H1 (cell line): ENCODE measurements around the gene GPR68. TPM values are rescaled to one million over a fixed set of nuclear protein-coding genes. Genes with fewer than 3 reads are reported as not detected.

Experiments used
- CTCF ChIA-PET: fragments of 300-600 bp; sonication (Branson Sonifier 250); formaldehyde crosslinking; loops from one replicate; lab custom pipeline; 2021; ENCODE audit not compliant: partially characterized antibody; lab: Charles Lee
- POLR2A ChIA-PET: fragments of 300-600 bp; sonication (Branson Sonifier 250); formaldehyde crosslinking; loops from one replicate; lab custom pipeline; 2021; ENCODE audit warnings: inconsistent platforms; ENCODE audit not compliant: partially characterized antibody; lab: Charles Lee
- DNase-seq, 2 experiments: peaks; one replicate each; pipeline versions ENCODE4 v3.0.0 to v3.0.0-alpha.2; 2010 to 2022; ENCODE audit warnings: low spot score in 2 of 2, low read depth in 1 of 2, mixed read lengths in 1 of 2
- FAIRE-seq: peaks from 2 replicates; lab custom pipeline; 2011; peaks lifted over from hg19 to GRCh38; lab: Jason Lieb, UNC
- H2AFZ ChIP-seq: 2 replicates; pipeline ENCODE4 v1.8.1; 2012; ENCODE audit warnings: low read length, inconsistent platforms
- H2AK5ac ChIP-seq: 2 replicates; pipeline ENCODE4 v1.6.1; 2013; ENCODE audit warnings: low read depth, low read length
- H2BK120ac ChIP-seq: replicated peaks from 2 replicates; pipeline ENCODE3; 2013; ENCODE audit warnings: low read depth, low read length, inconsistent platforms
- H2BK12ac ChIP-seq: 2 replicates; pipeline ENCODE4 v1.6.1; 2013; ENCODE audit warnings: low read depth, low read length
- H2BK15ac ChIP-seq: 2 replicates; pipeline ENCODE4 v1.6.1; 2013; ENCODE audit warnings: low read length
- H2BK20ac ChIP-seq: 2 replicates; pipeline ENCODE4 v1.6.1; 2013; ENCODE audit warnings: low read length
- H2BK5ac ChIP-seq: 2 replicates; pipeline ENCODE4 v1.6.1; 2013; ENCODE audit warnings: low read depth, low read length
- H3K14ac ChIP-seq: 2 replicates; pipeline ENCODE4 v1.6.1; 2013; ENCODE audit warnings: inconsistent platforms; ENCODE audit not compliant: insufficient read length
- H3K18ac ChIP-seq: 2 replicates; pipeline ENCODE4 v1.6.1; 2013; ENCODE audit warnings: low read length; ENCODE audit errors: extremely low read depth
- H3K23ac ChIP-seq: 2 replicates; pipeline ENCODE4 v1.6.1; 2013; ENCODE audit warnings: inconsistent platforms; ENCODE audit not compliant: insufficient read length
- H3K23me2 ChIP-seq: 2 replicates; pipeline ENCODE4 v1.6.1; 2013; ENCODE audit warnings: low read depth, low read length
- H3K27ac ChIP-seq: 2 replicates; pipeline ENCODE4 v1.6.1; 2011; ENCODE audit warnings: low read depth, low read length, inconsistent platforms
- H3K27me3 ChIP-seq, 4 experiments: replicated peaks in 1 of 4; 1 replicate in 1 of 4; 2 replicates in 3 of 4; pipeline versions ENCODE4 v1.6.1 to v1.8.1; 2011 to 2013; ENCODE audit warnings: low read length in 3 of 4, mild to moderate bottlenecking in 3 of 4, inconsistent platforms in 2 of 4, mixed read lengths in 2 of 4, moderate library complexity in 1 of 4; ENCODE audit not compliant: control insufficient read depth in 3 of 4, insufficient read depth in 3 of 4; ENCODE audit errors: extremely low read depth in 1 of 4
- H3K36me3 ChIP-seq, 4 experiments: 2 replicates each; pipeline versions ENCODE4 v1.6.1 to v1.8.1; 2011 to 2013; ENCODE audit warnings: mild to moderate bottlenecking in 4 of 4, low read length in 3 of 4, moderate library complexity in 2 of 4, control low read depth in 1 of 4, inconsistent platforms in 1 of 4; ENCODE audit not compliant: insufficient read depth in 4 of 4, control insufficient read depth in 2 of 4
- H3K4ac ChIP-seq: replicated peaks from 2 replicates; pipeline ENCODE3; 2013; ENCODE audit warnings: low read length, low read depth, mixed read lengths, inconsistent platforms; ENCODE audit not compliant: insufficient read length
- H3K4me1 ChIP-seq, 4 experiments: replicated peaks in 1 of 4; 1 replicate in 1 of 4; 2 replicates in 3 of 4; pipeline versions ENCODE4 v1.6.1 to v1.8.1; 2011 to 2013; ENCODE audit warnings: low read length in 3 of 4, inconsistent platforms in 2 of 4, mixed read lengths in 1 of 4; ENCODE audit not compliant: insufficient read depth in 4 of 4, control insufficient read depth in 3 of 4
- H3K4me2 ChIP-seq, 2 experiments: 2 replicates each; pipeline versions ENCODE4 v1.6.1 to v1.8.1; 2011 to 2013; ENCODE audit warnings: low read depth in 2 of 2, low read length in 2 of 2, control low read depth in 1 of 2, inconsistent platforms in 1 of 2, mild to moderate bottlenecking in 1 of 2; ENCODE audit not compliant: insufficient read depth in 1 of 2
- H3K4me3 ChIP-seq, 4 experiments: fragments of 200-600, 300-600 bp in 1 of 4; sonication (generic), shearing (Covaris generic), sonication (Bioruptor Twin) in 1 of 4; 2 replicates each; pipeline versions ENCODE4 v1.5.1 to v1.8.1; 2011 to 2016; ENCODE audit warnings: low read length in 4 of 4, low read depth in 3 of 4, control low read depth in 2 of 4, inconsistent platforms in 2 of 4, mild to moderate bottlenecking in 2 of 4, mixed read lengths in 1 of 4, moderate library complexity in 1 of 4; ENCODE audit not compliant: insufficient read depth in 2 of 4; ENCODE audit errors: extremely low read depth in 1 of 4
- H3K56ac ChIP-seq: replicated peaks from 2 replicates; pipeline ENCODE3; 2013; ENCODE audit warnings: low read depth, mild to moderate bottlenecking, mixed read lengths, low read length, inconsistent platforms; ENCODE audit not compliant: insufficient read length
- H3K79me1 ChIP-seq: 2 replicates; pipeline ENCODE4 v1.6.1; 2013; ENCODE audit warnings: low read depth, low read length, control low read depth
- H3K79me2 ChIP-seq, 2 experiments: 2 replicates each; pipeline versions ENCODE4 v1.6.1 to v1.8.1; 2012 to 2013; ENCODE audit warnings: low read length in 2 of 2, mild to moderate bottlenecking in 2 of 2, inconsistent platforms in 1 of 2; ENCODE audit not compliant: insufficient read depth in 2 of 2, control insufficient read depth in 1 of 2
- H3K9ac ChIP-seq, 4 experiments: replicated peaks in 1 of 4; 1 replicate in 1 of 4; 2 replicates in 3 of 4; pipeline versions ENCODE4 v1.6.1 to v1.8.1; 2011 to 2013; ENCODE audit warnings: low read depth in 3 of 4, low read length in 3 of 4, control low read depth in 2 of 4, mild to moderate bottlenecking in 2 of 4, moderate library complexity in 2 of 4, inconsistent platforms in 1 of 4; ENCODE audit errors: extremely low read depth in 1 of 4
- H3K9me3 ChIP-seq, 2 experiments: 2 replicates each; pipeline versions ENCODE4 v1.6.1 to v1.8.1; 2012 to 2013; ENCODE audit warnings: mild to moderate bottlenecking in 2 of 2, moderate library complexity in 2 of 2, control low read depth in 1 of 2, inconsistent platforms in 1 of 2, low read depth in 1 of 2, low read length in 1 of 2, mixed read lengths in 1 of 2; ENCODE audit not compliant: insufficient read depth in 2 of 2
- H4K20me1 ChIP-seq, 2 experiments: replicated peaks in 1 of 2; 2 replicates each; pipeline versions ENCODE3 to v1.8.1; 2011 to 2013; ENCODE audit warnings: inconsistent platforms in 2 of 2, low read length in 2 of 2, mild to moderate bottlenecking in 1 of 2; ENCODE audit not compliant: insufficient read depth in 2 of 2, control insufficient read depth in 1 of 2
- H4K5ac ChIP-seq: 2 replicates; pipeline ENCODE4 v1.6.1; 2013; ENCODE audit warnings: low read length, low read depth, mixed read lengths, inconsistent platforms; ENCODE audit not compliant: insufficient read length
- H4K8ac ChIP-seq: 2 replicates; pipeline ENCODE4 v1.8.0; 2013; ENCODE audit warnings: mild to moderate bottlenecking, moderate library complexity, low read length, inconsistent platforms; ENCODE audit not compliant: insufficient read depth; ENCODE audit errors: extremely low read depth
- H4K91ac ChIP-seq: replicated peaks from 2 replicates; pipeline ENCODE3; 2013; ENCODE audit warnings: low read length, mixed read lengths, inconsistent platforms; ENCODE audit not compliant: insufficient read length
- CHD1 ChIP-seq: IDR thresholded peaks from 2 replicates; pipeline ENCODE4 v1.6.1; 2012; ENCODE audit warnings: low read depth, low read length, improper control_type of control experiment
- CHD2 ChIP-seq: IDR thresholded peaks from 2 replicates; pipeline ENCODE4 v1.6.1; 2012; ENCODE audit warnings: low read length, improper control_type of control experiment
- CREB1 ChIP-seq: IDR thresholded peaks from 2 replicates; pipeline ENCODE4 v1.6.1; 2012; ENCODE audit warnings: inconsistent platforms
- CTCF ChIP-seq, 3 experiments: IDR thresholded peaks; 1 replicate in 2 of 3; 2 replicates in 1 of 3; pipeline versions ENCODE4 v1.5.1 to v1.6.1; 2011; ENCODE audit warnings: low read length in 3 of 3, mild to moderate bottlenecking in 3 of 3, inconsistent platforms in 2 of 3, low read depth in 1 of 3, moderate library complexity in 1 of 3; ENCODE audit not compliant: insufficient read depth in 1 of 3; ENCODE audit errors: control extremely low read depth in 1 of 3
- EZH2 ChIP-seq: fragments of 200-600 bp; sonication (generic); IDR thresholded peaks from 2 replicates; pipeline ENCODE4 v1.7.1; 2012; ENCODE audit warnings: low read depth, mild to moderate bottlenecking, moderate library complexity, low read length, inconsistent platforms; ENCODE audit not compliant: severe bottlenecking
- FOSL1 ChIP-seq: IDR thresholded peaks from 2 replicates; pipeline ENCODE4 v1.6.1; 2011; ENCODE audit warnings: mild to moderate bottlenecking, low read depth, low read length, moderate library complexity; ENCODE audit not compliant: insufficient read depth
- GTF2F1 ChIP-seq: IDR thresholded peaks from 2 replicates; pipeline ENCODE4 v1.6.1; 2012; ENCODE audit warnings: low read depth, low read length, improper control_type of control experiment, borderline replicate concordance
- HDAC2 ChIP-seq, 2 experiments: fragments of 300-600 bp in 1 of 2; sonication (generic) in 1 of 2; IDR thresholded peaks; 2 replicates each; pipeline ENCODE4 v1.6.1; 2011 to 2012; ENCODE audit warnings: low read depth in 2 of 2, low read length in 2 of 2, mild to moderate bottlenecking in 2 of 2, moderate library complexity in 2 of 2, borderline replicate concordance in 1 of 2, inconsistent platforms in 1 of 2
- HDAC6 ChIP-seq: IDR thresholded peaks from one replicate; pipeline ENCODE4 v1.7.1; 2012; ENCODE audit warnings: low read depth, mild to moderate bottlenecking, inconsistent platforms, low read length, moderate library complexity
- SIN3A ChIP-seq, 2 experiments: IDR thresholded peaks in 1 of 2; conservative IDR thresholded peaks in 1 of 2; 2 replicates each; pipeline ENCODE4 v1.6.1; 2011 to 2012; ENCODE audit warnings: low read length in 2 of 2, improper control_type of control experiment in 1 of 2, low read depth in 1 of 2, mild to moderate bottlenecking in 1 of 2
- TBP ChIP-seq: IDR thresholded peaks from 2 replicates; pipeline ENCODE4 v1.6.1; 2011; ENCODE audit warnings: low read depth, low read length, improper control_type of control experiment
- WGBS, 2 experiments: shearing (Covaris generic) in 1 of 2; methylation state at CpG; one replicate each; pipeline versions ENCODE4 v1.1.6 to v1.1.7; 2013 to 2015; ENCODE audit warnings: low lambda C conversion rate in 2 of 2, mixed read lengths in 2 of 2, inconsistent platforms in 1 of 2, low coverage in 1 of 2, missing lambda C conversion rate in 1 of 2; ENCODE audit not compliant: insufficient replicate concordance in 2 of 2, insufficient coverage in 1 of 2, insufficient read length in 1 of 2; ENCODE audit errors: extremely low coverage in 1 of 2, missing lambda C conversion rate in 1 of 2; 5-methylcytosine and 5-hydroxymethylcytosine counted together
- polyA plus RNA-seq, 7 experiments: library from polyadenylated mRNA; depleted of rRNA in 3 of 7; stranded (reverse) in 5 of 7; unstranded in 2 of 7; fragments of >200 nt in 5 of 7; fragments of 200-250 nt in 2 of 7; gene quantifications; 1 replicate in 5 of 7; 2 replicates in 1 of 7; 4 replicates in 1 of 7; pipeline versions ENCODE4 v1.2.1 to v1.2.3, GENCODE V29; 2011 to 2013; ENCODE audit warnings: missing spikeins in 2 of 7, mixed read lengths in 2 of 7
- total RNA-seq: library from RNA; stranded (reverse); fragmentation: NEBNext Ultra II Directional; extraction: Animal tissue kit (Norgen Biotek cat#: 25700); gene quantifications from 2 replicates; pipeline ENCODE4 v1.2.1, GENCODE V29; 2021

Gene GPR68
- total and polyA plus RNA-seq, 2 of the 8 experiments (the other 6 are each of a cell fraction or from before 2014, with no cell fraction given), result 0.22 to 0.76 TPM

GRCh38 chr14:91216731-91217226, 27.7 kb downstream of the GPR68 start:
- Histone ChIP-seq H2AFZ (no peak overlapping the region), H3K23me2 (peaks cover 3% of the 10 kb centered on the region; the same call in 1 of the 2 replicates), H3K18ac (no peak overlapping the region), H2BK5ac (no peak overlapping the region), H4K91ac (no peak overlapping the region), H4K8ac (no peak overlapping the region), H3K4me1 (no peaks in the 10 kb centered on the region; a peak in 1 of 7 replicates), H3K4me2 (no peak overlapping the region), H2BK15ac (no peak overlapping the region), H2BK12ac (no peak overlapping the region), H4K5ac (no peak overlapping the region), H3K27ac (no peak overlapping the region), H3K36me3 (peaks cover 0 to 8% (median 2%) of the 10 kb centered on the region in 4 experiments; a peak in 3 of 8 replicates), H3K23ac (no peak overlapping the region), H3K4ac (no peak overlapping the region), H3K56ac (no peak overlapping the region), H3K9ac (no peak overlapping the region), H3K14ac (no peak overlapping the region), H2BK120ac (no peak overlapping the region), H3K27me3 (no peaks in the 10 kb centered on the region; a peak in 1 of 7 replicates), H4K20me1 (no peaks in the 10 kb centered on the region), H2BK20ac (no peak overlapping the region), H3K4me3 (no peak overlapping the region), H3K79me2 (no peaks in the 10 kb centered on the region), H2AK5ac (no peak overlapping the region), H3K9me3 (no peaks in the 10 kb centered on the region), H3K79me1 (no peaks in the 10 kb centered on the region)
- POLR2A ChIA-PET, result no interaction called here
- CTCF ChIA-PET, result interaction anchor here (0.8 to 2.4 kb wide), 4 partner anchors 13 to 314 kb away, joined by 3 to 6 read pairs (median 4); no protein-coding TSS in a partner anchor
- 87% methylated on average over 13 of the region's 13 CpGs; no CpG with 5 or more reads in 1 of the 2 experiments for WGBS, 2 experiments
- DNase-seq (no peak), FAIRE-seq (no peak)
- TF ChIP-seq HDAC6, result no peak
- no peak for TF ChIP-seq SIN3A (conservative IDR thresholded peaks at IDR 0.05 in 1 of 2, IDR thresholded peaks at IDR 0.05 in 1 of 2; ENCODE audit: low read depth in 1 of 2, low read length in 2 of 2)
- TF ChIP-seq GTF2F1, result no peak
- TF ChIP-seq FOSL1, result no peak
- no peak for TF ChIP-seq CHD1
- no peak for TF ChIP-seq TBP
- TF ChIP-seq CHD2, result no peak
- TF ChIP-seq HDAC2 (IDR thresholded peaks at IDR 0.05; ENCODE audit: borderline replicate concordance in 1 of 2, low read depth in 2 of 2, low read length in 2 of 2), result no peak
- no peak for TF ChIP-seq CREB1
- no peak for TF ChIP-seq EZH2
- no peak for TF ChIP-seq CTCF (IDR thresholded peaks at IDR 0.05; ENCODE audit: control extremely low read depth in 1 of 3, insufficient read depth in 1 of 3, low read depth in 1 of 3, low read length in 3 of 3)
